HepG2 (cell line): ENCODE measurements around the gene ACSM3. TPM values are rescaled to one million over a fixed set of nuclear protein-coding genes. Genes with fewer than 3 reads are reported as not detected.

Source experiments
- ATAC-seq: fragments of 200-7000 bp; cut with Tn5 transposase; 3 replicates; pipeline ENCODE4 v1.9.1; 2020; ENCODE audit warnings: mild to moderate bottlenecking, moderate library complexity
- BruUV-seq: library from RNA; stranded (reverse); fragments of 400-500 nt; replicated peaks from 2 replicates; lab custom pipeline; 2021; lab: Mats Ljungman, UMichigan
- CTCF ChIA-PET: fragments of 300-600 bp; formaldehyde crosslinking; extraction: SDS; loops from one replicate; lab custom pipeline; 2021; ENCODE audit warnings: low total read pairs, inconsistent platforms, low intra/inter-chr PET ratio; lab: Yijun Ruan, JAX
- POLR2A ChIA-PET: fragments of 350-600 bp; sonication (Branson Sonifier 250); formaldehyde crosslinking; loops from one replicate; lab custom pipeline; 2020; ENCODE audit warnings: antibody characterized with exemption, inconsistent platforms; lab: Yijun Ruan, JAX
- DNase-seq: peaks from one replicate; pipeline ENCODE4 v3.0.0-alpha.2; 2015; ENCODE audit warnings: low spot score
- FAIRE-seq: peaks from 3 replicates; lab custom pipeline; 2011; peaks lifted over from hg19 to GRCh38; lab: Jason Lieb, UNC
- H2AFZ ChIP-seq: one replicate; pipeline ENCODE4 v1.6.1; 2011; ENCODE audit warnings: low read length, inconsistent platforms
- H3K27ac ChIP-seq: fragments of 300-600 bp; 3 replicates; pipeline ENCODE4 v1.8.0; 2011; ENCODE audit warnings: mixed run types, mild to moderate bottlenecking, mixed read lengths, low read length, inconsistent platforms; ENCODE audit not compliant: insufficient read depth; ENCODE audit errors: extremely low read length
- H3K27me3 ChIP-seq, 2 experiments: fragments of 200-600 bp in 1 of 2; 2 replicates in 1 of 2; 3 replicates in 1 of 2; pipeline versions ENCODE4 v1.6.0 to v1.8.0; 2011; ENCODE audit warnings: low read length in 2 of 2, mild to moderate bottlenecking in 2 of 2, moderate library complexity in 2 of 2, inconsistent platforms in 1 of 2; ENCODE audit not compliant: insufficient read depth in 2 of 2, control insufficient read depth in 1 of 2
- H3K36me3 ChIP-seq, 2 experiments: fragments of 200-600 bp in 1 of 2; replicated peaks in 1 of 2; 2 replicates in 1 of 2; 3 replicates in 1 of 2; pipeline versions ENCODE4 v1.5.1 to v1.8.0; 2011; ENCODE audit warnings: low read length in 2 of 2, inconsistent platforms in 1 of 2; ENCODE audit not compliant: insufficient read depth in 2 of 2, control insufficient read depth in 1 of 2
- H3K4me1 ChIP-seq: 2 replicates; pipeline ENCODE4 v1.5.1; 2012; ENCODE audit warnings: low read length, inconsistent platforms; ENCODE audit not compliant: insufficient read depth
- H3K4me2 ChIP-seq: 2 replicates; pipeline ENCODE4 v1.6.0; 2011; ENCODE audit warnings: low read depth, low read length, inconsistent platforms
- H3K4me3 ChIP-seq, 3 experiments: fragments of 200-600 bp in 1 of 3; sonication (generic), shearing (Covaris generic) in 1 of 3; replicated peaks in 1 of 3; 2 replicates each; pipeline ENCODE4 v1.5.1; 2011 to 2016; ENCODE audit warnings: low read length in 3 of 3, inconsistent platforms in 2 of 3, low read depth in 2 of 3, mild to moderate bottlenecking in 2 of 3, control low read depth in 1 of 3, mixed read lengths in 1 of 3; ENCODE audit not compliant: insufficient read depth in 1 of 3
- H3K79me2 ChIP-seq: one replicate; pipeline ENCODE4 v1.6.1; 2011; ENCODE audit warnings: low read length, inconsistent platforms; ENCODE audit not compliant: insufficient read depth
- H3K9ac ChIP-seq: 2 replicates; pipeline ENCODE4 v1.6.0; 2011; ENCODE audit warnings: mild to moderate bottlenecking, low read depth, low read length, inconsistent platforms; ENCODE audit not compliant: insufficient read depth
- H3K9me3 ChIP-seq: 2 replicates; pipeline ENCODE4 v1.5.1; 2012; ENCODE audit warnings: mild to moderate bottlenecking, low read length
- H4K20me1 ChIP-seq: 2 replicates; pipeline ENCODE4 v1.6.0; 2011; ENCODE audit warnings: inconsistent platforms, mild to moderate bottlenecking, low read length, moderate library complexity; ENCODE audit not compliant: insufficient read depth
- SAFB2 ChIP-seq: sonication (generic); formaldehyde crosslinking; IDR thresholded peaks from 2 replicates; pipeline ENCODE4 v1.5.1; 2020; ENCODE audit warnings: missing genetic modification reagents, low read depth, mild to moderate bottlenecking, borderline replicate concordance
- ZFP62 ChIP-seq: sonication (generic); formaldehyde crosslinking; IDR thresholded peaks from 2 replicates; pipeline ENCODE4 v1.4.0; 2020; ENCODE audit warnings: missing genetic modification reagents
- ZSCAN31 ChIP-seq: sonication (generic); formaldehyde crosslinking; IDR thresholded peaks from 2 replicates; pipeline ENCODE4 v1.5.0; 2020; ENCODE audit warnings: low read depth, mild to moderate bottlenecking, missing genetic modification reagents
- WGBS: methylation state at CpG from one replicate; pipeline ENCODE4 v1.1.6; 2017; ENCODE audit warnings: low lambda C conversion rate; 5-methylcytosine and 5-hydroxymethylcytosine counted together
- in situ Hi-C: cut with HindIII; loops from 2 replicates; pipeline ENCODE4 v1.10.0; 2017; ENCODE audit warnings: low pct_unique_long_range_greater_than_20kb; ENCODE audit not compliant: extremely low pct_ligation_motif_present
- intact Hi-C: fragments of 100-400 bp; cut with micrococcal nuclease; formaldehyde crosslinking; loops from one replicate; pipeline ENCODE4 v1.10.0; 2022; ENCODE audit not compliant: unreplicated experiment
- polyA plus RNA-seq, 8 experiments: library from polyadenylated mRNA; depleted of rRNA in 3 of 8; stranded (reverse) in 7 of 8; unstranded in 1 of 8; fragments of >200 nt; fragmentation: Illumina TruSeq in 4 of 8; extraction: Trizol in 4 of 8; gene quantifications; 2 replicates each; pipeline versions ENCODE4 v1.2.1 to v1.2.3, GENCODE V29; 2011 to 2016; ENCODE audit warnings: low read depth in 4 of 8, missing spikeins in 1 of 8, mixed read lengths in 1 of 8; ENCODE audit not compliant: insufficient read depth in 1 of 8
- total RNA-seq, 5 experiments: library from RNA; depleted of rRNA; stranded (reverse); fragments of >200 nt; fragmentation: Illumina TruSeq; extraction: Trizol; gene quantifications; 2 replicates each; pipeline ENCODE4 v1.2.3, GENCODE V29; 2016; ENCODE audit warnings: low read depth in 1 of 5
- TF ChIP-seq, protein P1 (sequence below): sonication (generic); IDR thresholded peaks from 2 replicates; pipeline ENCODE4 v1.6.1; 2016; ENCODE audit warnings: low read depth, borderline replicate concordance
- TF ChIP-seq, protein P2 (sequence below): sonication (generic); formaldehyde crosslinking; conservative IDR thresholded peaks from 2 replicates; pipeline ENCODE4 v1.8.0; 2022; ENCODE audit warnings: missing genetic modification reagents
- TF ChIP-seq, protein P3 (sequence below): sonication (generic); formaldehyde crosslinking; IDR thresholded peaks from 2 replicates; pipeline ENCODE4 v1.4.0; 2020; ENCODE audit warnings: missing genetic modification reagents, borderline replicate concordance

ACSM3 gene
- total and polyA plus RNA-seq, 2 of the 13 experiments (the other 11 are each of a cell fraction or from before 2014, with no cell fraction given) = 74.0 to 108 TPM

DNA sequence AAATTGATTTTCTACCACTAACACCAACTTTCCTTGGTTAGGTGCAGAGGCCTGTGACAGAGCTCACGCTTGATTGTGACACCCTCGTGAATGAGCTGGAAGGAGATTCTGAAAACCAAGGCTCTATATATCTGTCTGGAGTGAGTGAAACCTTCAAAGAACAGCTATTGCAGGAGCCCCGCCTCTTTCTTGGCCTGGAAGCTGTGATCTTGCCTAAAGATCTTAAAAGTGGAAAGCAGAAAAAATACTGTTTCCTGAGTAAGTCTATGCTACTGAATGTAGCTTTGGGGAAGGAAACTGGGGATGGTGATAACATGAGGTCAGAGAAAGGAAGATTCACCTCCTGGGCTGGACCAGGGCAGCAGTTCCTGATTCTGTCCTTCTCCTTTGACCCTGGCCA lies 80.8 kb downstream of the ACSM3 start:
- Histone ChIP-seq H3K36me3 (peaks cover 13 to 43% of the 10 kb centered on the region in 2 experiments), H3K9me3 (no peaks in the 10 kb centered on the region), H3K27ac (no peak overlapping the region), H3K9ac (no peak overlapping the region), H3K27me3 (no peaks in the 10 kb centered on the region), H3K79me2 (no peaks in the 10 kb centered on the region), H4K20me1 (no peaks in the 10 kb centered on the region), H3K4me2 (no peak overlapping the region), H3K4me1 (no peaks in the 10 kb centered on the region), H2AFZ (no peak overlapping the region), H3K4me3 (no peak overlapping the region)
- FAIRE-seq (no peak), DNase-seq (no peak), ATAC-seq (no peak)
- no TSS peak for BruUV-seq
- intact Hi-C loops (no loop called here), in situ Hi-C loops (no loop called here)
- POLR2A ChIA-PET = no interaction called here
- CTCF ChIA-PET = no interaction called here
- WGBS = 96% methylated on average over 3 of the region's 3 CpGs
- TF ChIP-seq, protein P1, sequence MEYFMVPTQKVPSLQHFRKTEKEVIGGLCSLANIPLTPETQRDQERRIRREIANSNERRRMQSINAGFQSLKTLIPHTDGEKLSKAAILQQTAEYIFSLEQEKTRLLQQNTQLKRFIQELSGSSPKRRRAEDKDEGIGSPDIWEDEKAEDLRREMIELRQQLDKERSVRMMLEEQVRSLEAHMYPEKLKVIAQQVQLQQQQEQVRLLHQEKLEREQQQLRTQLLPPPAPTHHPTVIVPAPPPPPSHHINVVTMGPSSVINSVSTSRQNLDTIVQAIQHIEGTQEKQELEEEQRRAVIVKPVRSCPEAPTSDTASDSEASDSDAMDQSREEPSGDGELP = no peak
- no peak for TF ChIP-seq SAFB2
- no peak for TF ChIP-seq ZFP62
- TF ChIP-seq, protein P2, sequence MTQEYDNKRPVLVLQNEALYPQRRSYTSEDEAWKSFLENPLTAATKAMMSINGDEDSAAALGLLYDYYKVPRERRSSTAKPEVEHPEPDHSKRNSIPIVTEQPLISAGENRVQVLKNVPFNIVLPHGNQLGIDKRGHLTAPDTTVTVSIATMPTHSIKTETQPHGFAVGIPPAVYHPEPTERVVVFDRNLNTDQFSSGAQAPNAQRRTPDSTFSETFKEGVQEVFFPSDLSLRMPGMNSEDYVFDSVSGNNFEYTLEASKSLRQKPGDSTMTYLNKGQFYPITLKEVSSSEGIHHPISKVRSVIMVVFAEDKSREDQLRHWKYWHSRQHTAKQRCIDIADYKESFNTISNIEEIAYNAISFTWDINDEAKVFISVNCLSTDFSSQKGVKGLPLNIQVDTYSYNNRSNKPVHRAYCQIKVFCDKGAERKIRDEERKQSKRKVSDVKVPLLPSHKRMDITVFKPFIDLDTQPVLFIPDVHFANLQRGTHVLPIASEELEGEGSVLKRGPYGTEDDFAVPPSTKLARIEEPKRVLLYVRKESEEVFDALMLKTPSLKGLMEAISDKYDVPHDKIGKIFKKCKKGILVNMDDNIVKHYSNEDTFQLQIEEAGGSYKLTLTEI (CRISPR knock-in tag) = no peak
- no peak for TF ChIP-seq ZSCAN31 (CRISPR knock-in tag)
- TF ChIP-seq, protein P3, sequence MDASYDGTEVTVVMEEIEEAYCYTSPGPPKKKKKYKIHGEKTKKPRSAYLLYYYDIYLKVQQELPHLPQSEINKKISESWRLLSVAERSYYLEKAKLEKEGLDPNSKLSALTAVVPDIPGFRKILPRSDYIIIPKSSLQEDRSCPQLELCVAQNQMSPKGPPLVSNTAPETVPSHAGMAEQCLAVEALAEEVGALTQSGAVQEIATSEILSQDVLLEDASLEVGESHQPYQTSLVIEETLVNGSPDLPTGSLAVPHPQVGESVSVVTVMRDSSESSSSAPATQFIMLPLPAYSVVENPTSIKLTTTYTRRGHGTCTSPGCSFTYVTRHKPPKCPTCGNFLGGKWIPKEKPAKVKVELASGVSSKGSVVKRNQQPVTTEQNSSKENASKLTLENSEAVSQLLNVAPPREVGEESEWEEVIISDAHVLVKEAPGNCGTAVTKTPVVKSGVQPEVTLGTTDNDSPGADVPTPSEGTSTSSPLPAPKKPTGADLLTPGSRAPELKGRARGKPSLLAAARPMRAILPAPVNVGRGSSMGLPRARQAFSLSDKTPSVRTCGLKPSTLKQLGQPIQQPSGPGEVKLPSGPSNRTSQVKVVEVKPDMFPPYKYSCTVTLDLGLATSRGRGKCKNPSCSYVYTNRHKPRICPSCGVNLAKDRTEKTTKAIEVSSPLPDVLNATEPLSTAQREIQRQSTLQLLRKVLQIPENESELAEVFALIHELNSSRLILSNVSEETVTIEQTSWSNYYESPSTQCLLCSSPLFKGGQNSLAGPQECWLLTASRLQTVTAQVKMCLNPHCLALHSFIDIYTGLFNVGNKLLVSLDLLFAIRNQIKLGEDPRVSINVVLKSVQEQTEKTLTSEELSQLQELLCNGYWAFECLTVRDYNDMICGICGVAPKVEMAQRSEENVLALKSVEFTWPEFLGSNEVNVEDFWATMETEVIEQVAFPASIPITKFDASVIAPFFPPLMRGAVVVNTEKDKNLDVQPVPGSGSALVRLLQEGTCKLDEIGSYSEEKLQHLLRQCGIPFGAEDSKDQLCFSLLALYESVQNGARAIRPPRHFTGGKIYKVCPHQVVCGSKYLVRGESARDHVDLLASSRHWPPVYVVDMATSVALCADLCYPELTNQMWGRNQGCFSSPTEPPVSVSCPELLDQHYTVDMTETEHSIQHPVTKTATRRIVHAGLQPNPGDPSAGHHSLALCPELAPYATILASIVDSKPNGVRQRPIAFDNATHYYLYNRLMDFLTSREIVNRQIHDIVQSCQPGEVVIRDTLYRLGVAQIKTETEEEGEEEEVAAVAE = no peak
